ENCODE data around the gene HTRA2. TPM values are rescaled to one million over a fixed set of nuclear protein-coding genes. Genes with fewer than 3 reads are reported as not detected.

The HTRA2 gene
- total RNA-seq, 1 donor from 2014 or later = 18.1 TPM

DNA sequence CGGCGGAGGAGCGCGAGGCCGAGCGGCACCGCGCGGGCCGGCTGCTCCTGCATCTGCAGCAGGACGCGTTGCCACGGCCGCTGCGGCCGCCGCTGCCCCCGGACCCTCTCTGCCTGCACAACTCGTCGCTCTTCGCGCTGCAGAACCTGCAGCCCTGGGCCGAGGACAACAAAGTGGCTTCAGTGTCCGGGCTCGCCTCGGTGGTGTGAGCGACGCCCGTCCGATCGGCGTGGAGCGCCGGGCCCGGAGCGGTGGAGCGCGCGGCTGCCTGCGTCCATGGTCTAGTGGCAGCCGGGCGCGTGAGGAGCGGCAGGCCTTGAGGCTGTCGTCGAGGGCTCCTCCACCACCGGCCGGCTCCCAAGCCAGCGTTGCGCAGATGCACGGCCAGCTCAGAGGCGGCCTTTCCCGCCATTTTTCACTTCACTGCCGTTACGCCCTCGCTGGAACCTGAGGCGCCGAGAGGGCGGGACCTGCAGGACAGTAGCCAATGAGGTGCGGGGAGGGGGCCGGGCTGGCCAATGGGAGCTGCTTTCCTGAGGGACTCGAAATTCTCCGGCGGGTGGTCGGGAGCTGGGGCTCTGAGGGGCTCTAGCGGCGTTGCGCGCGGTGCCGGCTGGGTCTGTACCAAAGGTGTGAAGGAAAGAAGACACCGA, 13.6 kb upstream of the HTRA2 start:
- peak; percentile 20 for DNase-seq

- DNase-seq = no peak
These were observed 13.1 kb upstream of the HTRA2 start for GRCh38 chr2:74516650-74517049.

GRCh38 chr2:74522516-74522915, 7.2 kb upstream of the HTRA2 start:
- no peak for DNase-seq

GRCh38 chr2:74524005-74524404, 5.7 kb upstream of the HTRA2 start:
- no peak for DNase-seq

- DNase-seq = no peak
These were observed 4.6 kb upstream of the HTRA2 start for GRCh38 chr2:74524955-74525716.

DNA sequence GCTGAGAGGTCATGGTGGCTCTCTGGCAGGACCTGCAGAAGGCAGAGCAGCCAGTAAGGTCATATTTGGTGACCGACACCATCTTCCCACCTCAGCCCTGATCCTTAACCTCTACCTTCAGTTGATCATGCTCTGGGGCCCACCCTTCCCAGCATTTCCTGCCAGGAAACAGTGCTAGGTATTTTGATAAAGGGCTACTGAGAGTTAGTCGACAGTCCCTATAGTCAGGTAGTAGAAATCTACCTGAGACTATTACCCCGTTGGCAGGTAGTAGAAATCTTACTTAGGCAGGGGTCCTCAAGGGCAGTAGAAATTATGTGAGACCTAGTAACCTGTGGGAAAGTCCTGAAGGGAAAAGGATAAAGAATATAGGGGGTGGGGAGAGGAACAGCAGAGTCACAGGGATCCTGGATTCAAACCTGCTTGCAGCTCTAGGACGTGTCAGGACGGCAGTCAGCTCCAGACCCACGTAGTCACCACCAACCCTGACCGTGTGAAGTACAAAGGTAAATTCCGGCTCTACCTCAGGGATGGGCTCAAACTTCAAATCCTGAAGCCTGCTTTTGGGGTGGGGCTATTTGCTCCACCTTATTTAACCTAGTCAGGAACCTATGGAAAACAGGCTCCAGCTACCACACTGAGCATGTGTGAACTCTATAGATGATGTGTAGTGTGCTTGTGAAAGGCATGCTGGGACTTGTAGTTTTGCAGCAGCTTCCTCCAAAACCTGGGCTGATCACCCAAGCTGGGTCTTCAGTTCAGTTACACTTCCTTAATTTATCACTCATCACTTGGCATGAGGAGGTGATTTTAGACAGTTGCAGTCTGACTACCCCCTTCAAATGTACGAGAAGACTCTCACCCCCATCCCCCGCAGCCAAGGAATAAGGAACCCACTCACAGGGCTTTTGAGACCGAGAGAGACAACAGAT, 3.8 kb upstream of the HTRA2 start, which contains the start of gene DQX1:
TSS of gene DQX1 (minus strand) at position 515 of the 932 bp plus-strand sequence. CDS start at position 13, 502 bp downstream.
- no peak for DNase-seq

DNA sequence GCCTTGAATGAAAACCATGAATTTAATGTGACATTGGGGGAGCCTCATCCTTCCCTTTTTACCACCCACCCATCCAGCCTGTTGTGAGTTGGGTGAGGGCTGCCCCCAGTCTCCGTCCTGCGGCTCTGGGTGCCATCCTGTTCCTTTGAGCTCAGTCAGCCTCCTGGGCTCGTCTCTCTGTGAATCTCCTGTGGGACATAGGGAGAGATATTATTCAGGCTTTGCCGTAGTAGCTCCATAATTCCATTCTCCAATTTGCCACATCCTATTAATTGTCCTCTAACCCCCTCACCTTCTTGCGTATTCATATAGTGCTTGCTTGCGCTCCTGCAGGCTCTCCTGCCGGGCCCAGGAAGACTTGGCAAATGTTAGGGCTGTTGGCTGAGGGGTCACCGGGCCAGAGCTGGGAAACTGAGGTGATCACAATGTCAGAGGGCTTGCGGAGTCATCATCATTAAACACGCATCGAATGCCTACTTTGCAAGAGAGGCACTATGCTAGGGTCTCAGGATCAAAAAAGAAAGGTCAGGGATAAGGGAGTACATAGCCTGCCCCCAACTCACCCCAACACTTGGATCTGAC, 3.0 kb upstream of the HTRA2 start:
- DNase-seq = no peak

DNA sequence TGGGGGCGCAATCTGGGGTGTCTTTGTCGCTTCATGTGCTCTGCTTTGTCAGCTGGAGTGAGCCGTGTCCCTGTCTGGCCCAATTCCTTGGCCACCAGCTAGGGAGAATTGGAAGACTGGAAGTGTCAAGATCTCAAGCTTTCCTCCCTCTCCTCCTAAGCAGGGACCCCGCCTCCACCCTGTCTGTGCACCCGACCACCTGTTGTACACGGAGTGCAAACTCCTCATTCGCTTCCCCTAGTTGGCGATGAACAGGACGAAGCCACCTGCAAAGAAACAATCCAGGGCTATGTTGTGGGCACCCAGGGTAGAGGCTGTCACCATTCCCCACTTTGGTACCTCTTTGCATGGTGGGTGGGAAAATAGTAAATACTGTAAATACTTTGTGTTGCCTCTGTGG, 2.0 kb upstream of the HTRA2 start:
- DNase-seq = no peak

GRCh38 chr2:74528600-74529356, 955 bp upstream of the HTRA2 start:
- no peak for DNase-seq

- DNase-seq = peak; percentile 18
These were observed 780 bp downstream of the HTRA2 start for GRCh38 chr2:74530239-74531187.

GRCh38 chr2:74531666-74532065, 1.9 kb downstream of the HTRA2 start:
- no peak for DNase-seq

DNA sequence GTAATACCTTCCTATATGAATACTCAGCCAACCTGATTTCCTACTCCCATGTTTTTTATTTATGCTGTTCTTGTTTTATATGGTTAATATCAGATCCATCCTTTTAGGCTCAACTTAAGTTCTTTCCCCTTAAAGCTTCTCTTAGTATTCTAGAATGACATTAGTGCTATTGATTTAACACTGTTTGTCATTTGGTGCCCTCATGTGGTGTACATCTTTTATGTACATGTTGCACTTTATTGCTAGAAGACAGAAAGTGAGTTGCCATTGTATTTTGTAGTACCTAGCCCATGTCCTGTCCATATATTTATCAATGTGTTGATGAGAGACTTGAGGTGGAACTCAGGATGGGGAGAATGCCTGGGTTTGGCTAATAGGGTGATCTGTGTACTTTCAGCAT, 2.5 kb downstream of the HTRA2 start:
- DNase-seq = peak; percentile 51

- DNase-seq = no peak
These were observed 3.7 kb downstream of the HTRA2 start for GRCh38 chr2:74533464-74533863.

GRCh38 chr2:74534411-74534810, 4.7 kb downstream of the HTRA2 start:
- no peak for DNase-seq

- no peak for DNase-seq
These were observed 5.8 kb downstream of the HTRA2 start for GRCh38 chr2:74535440-74535965.

DNA sequence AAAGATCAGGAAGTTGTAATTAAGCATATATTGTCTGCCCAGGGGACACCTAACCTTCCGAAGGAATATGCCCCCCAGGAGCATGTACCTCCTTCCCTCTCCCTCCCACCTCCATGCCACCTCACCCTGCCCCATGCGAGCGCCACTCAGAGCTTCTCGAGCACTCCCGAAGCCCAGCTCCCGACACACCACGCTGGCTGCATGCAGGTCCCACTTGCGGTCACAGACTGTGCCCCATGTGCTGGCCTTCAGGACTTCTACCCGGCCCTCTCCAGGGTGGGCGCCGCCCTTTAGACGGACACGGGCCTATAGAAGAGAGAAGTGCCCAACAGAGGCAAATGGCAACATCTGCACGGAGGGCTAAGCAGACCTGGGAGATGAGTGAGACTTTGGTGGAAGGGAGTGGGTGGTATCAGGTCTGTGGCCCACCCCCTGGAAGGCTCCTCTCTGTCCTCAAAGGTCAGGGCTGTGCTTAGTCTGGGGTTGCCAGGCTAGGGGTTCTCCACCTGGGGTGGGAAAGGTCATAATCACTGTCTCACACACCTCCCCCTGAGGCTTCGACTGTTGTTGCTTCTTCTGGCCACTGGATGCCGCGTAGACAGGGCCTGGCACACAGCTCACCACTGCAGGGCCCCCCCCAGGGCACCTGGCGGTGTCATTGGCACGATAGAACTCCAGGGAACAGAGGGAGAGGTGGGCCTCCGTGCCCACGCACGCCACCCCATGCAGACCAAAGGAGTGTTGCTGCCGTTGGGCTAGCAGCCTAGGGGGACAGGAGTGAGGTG, 6.6 kb downstream of the HTRA2 start:
- DNase-seq = no peak

DNA sequence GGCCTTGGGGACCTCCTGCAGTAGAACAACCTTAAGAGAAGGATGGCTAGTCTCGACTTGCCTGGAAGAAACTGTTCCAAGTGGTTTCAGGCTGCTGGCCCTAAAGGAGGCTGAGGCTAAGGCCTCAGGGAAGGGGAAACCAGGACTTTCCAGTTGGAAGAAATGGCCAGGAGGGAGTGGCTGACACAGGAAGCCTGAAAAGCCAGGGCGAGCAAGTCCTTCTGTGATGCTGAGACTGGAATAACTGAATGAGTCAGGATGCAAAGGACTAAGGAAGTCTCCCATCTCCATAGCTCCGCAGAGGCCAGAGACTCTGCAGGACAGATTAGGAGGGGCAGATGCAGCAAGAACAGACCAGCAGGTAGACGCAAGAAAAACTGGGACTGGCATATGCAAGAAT, 7.4 kb downstream of the HTRA2 start:
- DNase-seq = no peak

- no peak for DNase-seq
These were observed 9.2 kb downstream of the HTRA2 start for GRCh38 chr2:74538881-74539339.

DNA sequence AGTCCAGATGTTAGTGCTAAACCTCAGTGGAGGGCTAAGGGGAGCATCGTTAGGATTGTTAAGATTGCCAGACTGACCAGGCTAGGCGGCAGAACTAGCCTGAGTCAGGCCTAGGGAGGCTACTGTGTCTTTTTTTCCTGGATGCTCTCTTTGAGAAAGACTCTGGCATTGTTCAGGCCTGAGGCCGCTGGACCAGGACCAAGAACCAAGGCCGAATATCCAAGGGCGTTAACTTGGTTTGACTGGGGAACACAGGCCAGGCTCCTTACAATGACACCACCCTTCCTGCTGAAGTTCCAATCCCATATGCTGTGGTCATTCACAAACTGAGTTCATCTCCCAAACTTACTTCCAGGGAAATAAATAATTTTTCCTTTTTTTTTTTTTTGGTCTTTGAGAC, 10.6 kb downstream of the HTRA2 start:
- DNase-seq = no peak

All from skin of body (tissue), 2 donors.